SH-SY5Y (cell line): Measurements from ENCODE around the gene MIPEP.

ENCODE experiments used
- GATA2 ChIP-seq: IDR thresholded peaks from 2 replicates; pipeline ENCODE4 v1.6.1; 2011; ENCODE audit warnings: mild to moderate bottlenecking, low read depth, low read length
- GATA3 ChIP-seq: IDR thresholded peaks from 2 replicates; pipeline ENCODE4 v1.6.1; 2011; ENCODE audit warnings: low read depth, mild to moderate bottlenecking, low read length, moderate library complexity

- TF ChIP-seq GATA2 = no peak
- no peak for TF ChIP-seq GATA3
Observed at GRCh38 chr13:23844132-23844531, 45.1 kb downstream of the MIPEP start.
